Naive thymus-derived CD4-positive, alpha-beta T cell (primary cell): ENCODE data around the gene CCDC185. TPM values are rescaled to one million over a fixed set of nuclear protein-coding genes. Genes with fewer than 3 reads are reported as not detected.
A peak's percentile ranks its signal among the peaks of the same experiment; 100 is the strongest.

Experiments
- ATAC-seq: fragments of 150-1000 bp; cut with Tn5 transposase; 2 replicates; pipeline ENCODE4 v1.10.0; 2021; ENCODE audit warnings: mild to moderate bottlenecking, moderate library complexity
- CTCF ChIA-PET: fragments of 350-600 bp; sonication (Branson Sonifier 250); formaldehyde crosslinking; loops from one replicate; lab custom pipeline; 2021; ENCODE audit warnings: antibody characterized with exemption; lab: Charles Lee
- POLR2A ChIA-PET: fragments of 350-600 bp; sonication (Branson Sonifier 250); formaldehyde crosslinking; loops from one replicate; lab custom pipeline; 2021; ENCODE audit warnings: antibody characterized with exemption, inconsistent platforms; lab: Charles Lee
- DNase-seq, 9 donors: peaks; one replicate each; pipeline versions ENCODE4 v3.0.0 to v3.0.0-alpha.2; 2020 to 2022; ENCODE audit warnings: mixed read lengths in 1 of 9
- H3K27ac ChIP-seq: one replicate; pipeline ENCODE4 v1.7.0; 2013; ENCODE audit warnings: mild to moderate bottlenecking, low read depth, low read length, moderate library complexity
- H3K27me3 ChIP-seq, 2 donors: one replicate each; pipeline ENCODE4 v1.7.0; 2013; ENCODE audit warnings: low read length in 2 of 2, mild to moderate bottlenecking in 2 of 2, moderate library complexity in 2 of 2; ENCODE audit not compliant: control insufficient read depth in 2 of 2, insufficient read depth in 2 of 2
- H3K36me3 ChIP-seq, 3 experiments: 1 replicate in 2 of 3; 2 replicates in 1 of 3; pipeline ENCODE4 v1.7.0; 2013; ENCODE audit warnings: low read length in 3 of 3, mild to moderate bottlenecking in 3 of 3, moderate library complexity in 1 of 3; ENCODE audit not compliant: insufficient read depth in 3 of 3, control insufficient read depth in 2 of 3
- H3K4me1 ChIP-seq, 2 donors: one replicate each; pipeline ENCODE4 v1.7.0; 2013; ENCODE audit warnings: low read length in 2 of 2, mild to moderate bottlenecking in 2 of 2, moderate library complexity in 1 of 2; ENCODE audit not compliant: control insufficient read depth in 2 of 2, insufficient read depth in 2 of 2
- H3K4me3 ChIP-seq: 2 replicates; pipeline ENCODE4 v1.7.0; 2013; ENCODE audit warnings: mild to moderate bottlenecking, low read length
- H3K9me3 ChIP-seq, 3 experiments: 1 replicate in 2 of 3; 2 replicates in 1 of 3; pipeline ENCODE4 v1.7.0; 2013; ENCODE audit warnings: low read length in 3 of 3; ENCODE audit not compliant: control insufficient read depth in 2 of 3
- H3K27ac Mint-ChIP-seq, 9 donors: one replicate each; pipeline ENCODE4 v1.8.0; 2020 to 2022; ENCODE audit warnings: mixed read lengths in 9 of 9, mild to moderate bottlenecking in 8 of 9, moderate library complexity in 5 of 9, inconsistent platforms in 2 of 9
- H3K27me3 Mint-ChIP-seq, 5 donors: one replicate each; pipeline ENCODE4 v1.8.0; 2021 to 2022; ENCODE audit warnings: mixed read lengths in 5 of 5, mild to moderate bottlenecking in 1 of 5
- H3K36me3 Mint-ChIP-seq, 5 donors: one replicate each; pipeline ENCODE4 v1.8.0; 2020 to 2022; ENCODE audit warnings: mixed read lengths in 5 of 5, mild to moderate bottlenecking in 3 of 5, inconsistent platforms in 1 of 5
- H3K4me1 Mint-ChIP-seq, 7 donors: one replicate each; pipeline ENCODE4 v1.8.0; 2020 to 2022; ENCODE audit warnings: mixed read lengths in 7 of 7, mild to moderate bottlenecking in 3 of 7, inconsistent platforms in 1 of 7
- H3K4me3 Mint-ChIP-seq, 10 donors: one replicate each; pipeline ENCODE4 v1.8.0; 2020 to 2022; ENCODE audit warnings: mild to moderate bottlenecking in 10 of 10, mixed read lengths in 10 of 10, moderate library complexity in 6 of 10, inconsistent platforms in 2 of 10
- H3K9me3 Mint-ChIP-seq, 11 donors: one replicate each; pipeline ENCODE4 v1.8.0; 2020 to 2022; ENCODE audit warnings: mixed read lengths in 11 of 11, mild to moderate bottlenecking in 4 of 11, inconsistent platforms in 1 of 11, moderate library complexity in 1 of 11
- intact Hi-C, 2 donors: fragments of 100-400 bp; cut with micrococcal nuclease; formaldehyde crosslinking; loops; one replicate each; pipeline ENCODE4 v1.15.1; 2023
- polyA plus RNA-seq, 2 donors: library from polyadenylated mRNA; unstranded; fragments of 300-500 nt; fragmentation: Illumina TruSeq; gene quantifications; one replicate each; pipeline ENCODE4 v1.2.3, GENCODE V29; 2021
- total RNA-seq, 6 experiments: library from RNA in 5 of 6; stranded (reverse) in 5 of 6; gene quantifications; 1 replicate in 5 of 6; 2 replicates in 1 of 6; pipeline ENCODE4 v1.2.3 and lab custom pipeline; 2021 to 2026

CCDC185 gene
- total and polyA plus RNA-seq, 7 experiments from 2014 or later = not detected

- no peak overlapping the region for H3K27ac ChIP-seq
- H3K4me3 ChIP-seq = no peak overlapping the region
- H3K36me3 ChIP-seq = no peaks in the 10 kb centered on the region
- H3K4me1 Mint-ChIP-seq = peaks cover 7 to 42% (median 28%) of the 10 kb centered on the region in 7 donors
- ChIA-PET POLR2A (interaction anchor here (0.7 to 1.6 kb wide), 2 partner anchors 9 to 18 kb away, joined by 3 to 4 read pairs; no protein-coding TSS in a partner anchor), CTCF (interaction anchor here (0.5 to 8.6 kb wide), 6 partner anchors 15 to 643 kb away, joined by 3 to 79 read pairs (median 4); partner anchors contain the start of gene TLR5)
- ATAC-seq (peak; percentile 52), DNase-seq (peak in 1 of 9 donors; percentile 17)
- no peaks in the 10 kb centered on the region for H3K9me3 ChIP-seq
- H3K27ac Mint-ChIP-seq = peak overlapping the region in 3 of 9 donors; percentile 14 to 29 (median 18)
- no peaks in the 10 kb centered on the region for H3K4me1 ChIP-seq
- intact Hi-C loops = loop anchor here in 1 of 2 donors (1.0 kb wide), 1 partner anchor 226 kb away; no protein-coding TSS in a partner anchor
- no peaks in the 10 kb centered on the region for H3K27me3 ChIP-seq
- H3K9me3 Mint-ChIP-seq = no peaks in the 10 kb centered on the region
- H3K27me3 Mint-ChIP-seq = peaks cover 0 to 49% (median 0%) of the 10 kb centered on the region in 5 donors
- H3K36me3 Mint-ChIP-seq = peaks cover 0 to 10% (median 0%) of the 10 kb centered on the region in 5 donors
- H3K4me3 Mint-ChIP-seq = peak overlapping the region in 1 of 10 donors; percentile 21
Observed at GRCh38 chr1:223358826-223359225, 34.4 kb upstream of the CCDC185 start.

GRCh38 chr1:223363057-223363855 lies 30.0 kb upstream of the CCDC185 start:
- ChIA-PET CTCF (interaction anchor here (0.6 to 8.6 kb wide), 4 partner anchors 157 to 273 kb away, joined by 3 to 79 read pairs (median 4); partner anchors contain the start of gene TLR5), POLR2A (interaction anchor here (0.6 to 1.4 kb wide), 7 partner anchors 8 to 747 kb away, joined by 3 to 5 read pairs (median 3); no protein-coding TSS in a partner anchor)
- Histone ChIP-seq H3K27me3 (no peaks in the 10 kb centered on the region), H3K9me3 (no peaks in the 10 kb centered on the region), H3K27ac (peak overlapping the region; percentile 44), H3K4me1 (no peaks in the 10 kb centered on the region), H3K36me3 (no peaks in the 10 kb centered on the region), H3K4me3 (peak overlapping the region; percentile 83)
- ATAC-seq = peak; percentile 21
- H3K36me3 Mint-ChIP-seq = no peaks in the 10 kb centered on the region
- peak in 8 of 9 donors; percentile 10 to 51 (median 23) for DNase-seq
- peaks cover 0 to 2% (median 0%) of the 10 kb centered on the region in 11 donors for H3K9me3 Mint-ChIP-seq
- intact Hi-C loops = loop anchor here (5.0 to 10.0 kb wide), 4 partner anchors 131 to 748 kb away; partner anchors contain the start of genes MIA3 (in 1 of the 2) and TLR5 (in 1 of the 2)
- H3K27ac Mint-ChIP-seq = peak overlapping the region in 8 of 9 donors; percentile 61 to 91 (median 72)
- peaks cover 7 to 32% (median 27%) of the 10 kb centered on the region in 7 donors for H3K4me1 Mint-ChIP-seq
- H3K27me3 Mint-ChIP-seq = peaks cover 0 to 69% (median 0%) of the 10 kb centered on the region in 5 donors
- peak overlapping the region; percentile 83 to 96 (median 94) for H3K4me3 Mint-ChIP-seq

GRCh38 chr1:223363856-223364684 lies 29.1 kb upstream of the CCDC185 start, which contains the start of gene SUSD4:
Gene SUSD4 (minus strand): TSS chr1:223364176. CDS start chr1:223363425, 751 bp downstream.
- Histone ChIP-seq H3K27ac (peak within 1 kb of the TSS; percentile 44), H3K27me3 (no peaks in the 10 kb centered on the region)

GRCh38 chr1:223364685-223365382 lies 28.4 kb upstream of the CCDC185 start:
- peaks cover 7 to 29% (median 25%) of the 10 kb centered on the region in 7 donors for H3K4me1 Mint-ChIP-seq
- peak overlapping the region; percentile 68 to 96 (median 84) for H3K4me3 Mint-ChIP-seq
- H3K9me3 ChIP-seq = no peaks in the 10 kb centered on the region
- intact Hi-C loops = loop anchor here (1.0 to 10.0 kb wide), 10 partner anchors 116 to 750 kb away; partner anchors contain the start of genes TLR5 (in 2 of the 2), AIDA (in 1 of the 2), BROX (in 1 of the 2) and DISP1 (in 1 of the 2)
- H3K27ac Mint-ChIP-seq = peak overlapping the region in 8 of 9 donors; percentile 26 to 78 (median 56)
- ATAC-seq = no peak
- POLR2A ChIA-PET = interaction anchor here (0.6 to 1.4 kb wide), 4 partner anchors 10 to 199 kb away, joined by 3 to 4 read pairs (median 3); no protein-coding TSS in a partner anchor
- no peaks in the 10 kb centered on the region for H3K36me3 ChIP-seq
- CTCF ChIA-PET = interaction anchor here (0.7 to 8.6 kb wide), 8 partner anchors 9 to 899 kb away, joined by 3 to 79 read pairs (median 3); partner anchors contain the start of gene TLR5
- H3K27ac ChIP-seq = peak overlapping the region; percentile 29
- peak overlapping the region; percentile 62 for H3K4me3 ChIP-seq
- H3K27me3 Mint-ChIP-seq = peaks cover 0 to 64% (median 0%) of the 10 kb centered on the region in 5 donors
- H3K36me3 Mint-ChIP-seq = no peaks in the 10 kb centered on the region
- peaks cover 0 to 2% (median 0%) of the 10 kb centered on the region in 11 donors for H3K9me3 Mint-ChIP-seq
- no peaks in the 10 kb centered on the region for H3K4me1 ChIP-seq
- H3K27me3 ChIP-seq = no peaks in the 10 kb centered on the region
- DNase-seq = peak in 6 of 9 donors; percentile 8 to 31 (median 23)

More at GRCh38 chr1:223363856-223364684, 29.1 kb upstream of the CCDC185 start, which contains the start of gene SUSD4:
- Mint-ChIP-seq H3K4me3 (peak within 1 kb of the TSS; percentile 83 to 96 (median 94)), H3K4me1 (peaks cover 7 to 29% (median 27%) of the 10 kb centered on the region in 7 donors), H3K36me3 (no peaks in the 10 kb centered on the region), H3K27ac (peak within 1 kb of the TSS in 8 of 9 donors; percentile 61 to 91 (median 72)), H3K27me3 (peaks cover 0 to 68% (median 0%) of the 10 kb centered on the region in 5 donors), H3K9me3 (peaks cover 0 to 2% (median 0%) of the 10 kb centered on the region in 11 donors)
- POLR2A ChIA-PET = interaction anchor here (0.6 to 1.4 kb wide), 8 partner anchors 9 to 747 kb away, joined by 3 to 5 read pairs (median 4); no protein-coding TSS in a partner anchor
- no peaks in the 10 kb centered on the region for H3K4me1 ChIP-seq
- H3K9me3 ChIP-seq = no peaks in the 10 kb centered on the region
- CTCF ChIA-PET = interaction anchor here (0.6 to 8.6 kb wide), 7 partner anchors 111 to 274 kb away, joined by 3 to 79 read pairs (median 3); partner anchors contain the start of gene TLR5
- DNase-seq (peak; percentile 54 to 87 (median 81)), ATAC-seq (peak; percentile 92)
- intact Hi-C loops = loop anchor here (1.0 to 10.0 kb wide), 10 partner anchors 115 to 749 kb away; partner anchors contain the start of genes TLR5 (in 2 of the 2), AIDA (in 1 of the 2), BROX (in 1 of the 2) and DISP1 (in 1 of the 2)
- H3K36me3 ChIP-seq = no peaks in the 10 kb centered on the region
- peak within 1 kb of the TSS; percentile 83 for H3K4me3 ChIP-seq

GRCh38 chr1:223374064-223374610 lies 19.1 kb upstream of the CCDC185 start:
- Histone ChIP-seq H3K27me3 (no peaks in the 10 kb centered on the region), H3K27ac (no peak overlapping the region), H3K4me1 (no peaks in the 10 kb centered on the region), H3K4me3 (no peak overlapping the region), H3K9me3 (peaks cover 0 to 3% (median 2%) of the 10 kb centered on the region in 3 experiments), H3K36me3 (no peaks in the 10 kb centered on the region)
- Mint-ChIP-seq H3K36me3 (peaks cover 0 to 5% (median 3%) of the 10 kb centered on the region in 5 donors), H3K27me3 (peaks cover 4 to 18% (median 6%) of the 10 kb centered on the region in 5 donors), H3K4me1 (peaks cover 0 to 4% (median 0%) of the 10 kb centered on the region in 7 donors), H3K27ac (no peak overlapping the region), H3K9me3 (peaks cover 0 to 17% (median 8%) of the 10 kb centered on the region in 11 donors), H3K4me3 (no peak overlapping the region)
- DNase-seq (no peak), ATAC-seq (no peak)
- intact Hi-C loops = no loop called here
- CTCF ChIA-PET = interaction anchor here (1.0 kb wide), 1 partner anchor 9 kb away, joined by 3 read pairs; no protein-coding TSS in a partner anchor
- POLR2A ChIA-PET = interaction anchor here (1.6 kb wide), 1 partner anchor 9 kb away, joined by 4 read pairs; no protein-coding TSS in a partner anchor
